Head of caudate nucleus (tissue), 42 donors: ENCODE data around the gene NPTXR.

Experiments used
- DNase-seq, 42 donors: peaks; one replicate each; pipeline versions ENCODE4 v3.0.0 to v3.0.0-alpha.2; 2020 to 2021; ENCODE audit warnings: mixed read lengths in 7 of 42
- intact Hi-C: fragments of 100-400 bp; cut with DNase I; formaldehyde crosslinking; loops from one replicate; pipeline ENCODE4 v1.15.0; 2022

The NPTXR gene

GRCh38 chr22:38788021-38788816 lies 55.6 kb downstream of the NPTXR start:
- peak in 13 of 42 donors; percentile 25 to 77 (median 58) for DNase-seq
- intact Hi-C loops, result no loop called here

GRCh38 chr22:38786631-38787030 lies 57.2 kb downstream of the NPTXR start:
- intact Hi-C loops, result no loop called here
- peak in 2 of 42 donors; percentile 4 to 18 for DNase-seq

GRCh38 chr22:38784856-38785255 lies 59.0 kb downstream of the NPTXR start:
- intact Hi-C loops, result no loop called here
- DNase-seq, result peak in 1 of 42 donors; percentile 0

GRCh38 chr22:38784035-38784434 lies 59.8 kb downstream of the NPTXR start:
- intact Hi-C loops, result no loop called here
- no peak for DNase-seq

GRCh38 chr22:38783095-38783615 lies 60.7 kb downstream of the NPTXR start:
- DNase-seq, result no peak
- intact Hi-C loops, result no loop called here

- DNase-seq, result peak in 13 of 42 donors; percentile 26 to 78 (median 51)
- intact Hi-C loops, result no loop called here
Observed at GRCh38 chr22:38782402-38783094, 61.3 kb downstream of the NPTXR start.

GRCh38 chr22:38781033-38781432 lies 62.8 kb downstream of the NPTXR start:
- intact Hi-C loops, result no loop called here
- peak in 3 of 42 donors; percentile 25 to 58 (median 53) for DNase-seq

GRCh38 chr22:38777087-38777671 lies 66.6 kb downstream of the NPTXR start:
- DNase-seq, result peak in 35 of 42 donors; percentile 53 to 90 (median 72)
- intact Hi-C loops, result no loop called here

- DNase-seq, result no peak
- intact Hi-C loops, result no loop called here
Observed at GRCh38 chr22:38776086-38776485, 67.7 kb downstream of the NPTXR start.

GRCh38 chr22:38775656-38776055 lies 68.2 kb downstream of the NPTXR start:
- no peak for DNase-seq
- intact Hi-C loops, result no loop called here

GRCh38 chr22:38774496-38775166 lies 69.2 kb downstream of the NPTXR start:
- intact Hi-C loops, result loop anchor here (5.0 kb wide), 1 partner anchor 93 kb away; no protein-coding TSS in a partner anchor
- DNase-seq, result peak in 20 of 42 donors; percentile 42 to 87 (median 64)

- intact Hi-C loops, result loop anchor here (5.0 kb wide), 1 partner anchor 94 kb away; no protein-coding TSS in a partner anchor
- no peak for DNase-seq
Observed at GRCh38 chr22:38773363-38773946, 70.4 kb downstream of the NPTXR start.

- intact Hi-C loops, result loop anchor here (5.0 kb wide), 1 partner anchor 95 kb away; no protein-coding TSS in a partner anchor
- DNase-seq, result no peak
Observed at GRCh38 chr22:38772623-38772873, 71.3 kb downstream of the NPTXR start.

GRCh38 chr22:38770257-38770949 lies 73.4 kb downstream of the NPTXR start:
- DNase-seq, result no peak
- intact Hi-C loops, result loop anchor here (5.0 kb wide), 1 partner anchor 97 kb away; no protein-coding TSS in a partner anchor
